KMS-11 (cell line): ENCODE measurements around the gene SLC49A3.

Experiments
- H2AFZ ChIP-seq: fragments of 200-600 bp; sonication (generic); 2 replicates; pipeline ENCODE4 v1.6.1; 2016; ENCODE audit warnings: antibody characterized with exemption, mixed run types, low read depth
- H3K27ac ChIP-seq: fragments of 200-600 bp; sonication (generic); 2 replicates; pipeline ENCODE4 v1.6.1; 2016; ENCODE audit warnings: mild to moderate bottlenecking, mixed run types
- H3K27me3 ChIP-seq: fragments of 200-600 bp; sonication (generic); 2 replicates; pipeline ENCODE4 v1.6.1; 2017; ENCODE audit warnings: mild to moderate bottlenecking, low read depth, mixed run types, moderate library complexity; ENCODE audit not compliant: insufficient read depth
- H3K36me3 ChIP-seq: fragments of 200-600 bp; sonication (generic); 2 replicates; pipeline ENCODE4 v1.6.1; 2017; ENCODE audit warnings: mild to moderate bottlenecking, mixed run types; ENCODE audit not compliant: insufficient read depth
- H3K4me1 ChIP-seq: fragments of 200-600 bp; sonication (generic); 2 replicates; pipeline ENCODE4 v1.6.1; 2016; ENCODE audit warnings: mild to moderate bottlenecking, low read depth, mixed run types; ENCODE audit not compliant: poor library complexity, severe bottlenecking
- H3K4me2 ChIP-seq: fragments of 200-600 bp; sonication (generic); 2 replicates; pipeline ENCODE4 v1.7.0; 2016; ENCODE audit warnings: mild to moderate bottlenecking, mixed run types
- H3K4me3 ChIP-seq: fragments of 200-600 bp; sonication (generic); IDR thresholded peaks from 2 replicates; pipeline ENCODE4 v1.6.1; 2017; ENCODE audit warnings: low read depth, low read length, mixed read lengths; ENCODE audit not compliant: insufficient read depth
- H3K79me2 ChIP-seq: fragments of 200-600 bp; sonication (generic); 2 replicates; pipeline ENCODE4 v1.6.1; 2016; ENCODE audit warnings: low read depth, mixed run types; ENCODE audit not compliant: insufficient read depth
- H3K9ac ChIP-seq: fragments of 200-600 bp; sonication (generic); 2 replicates; pipeline ENCODE4 v1.6.1; 2016; ENCODE audit warnings: mild to moderate bottlenecking, mixed run types
- H4K20me1 ChIP-seq: fragments of 200-600 bp; sonication (generic); 2 replicates; pipeline ENCODE4 v1.6.1; 2016; ENCODE audit warnings: mild to moderate bottlenecking, mixed run types; ENCODE audit not compliant: insufficient read depth
- TF ChIP-seq, protein P1 (sequence below): fragments of 200-600 bp; sonication (generic); conservative IDR thresholded peaks from 2 replicates; pipeline ENCODE4 v1.6.1; 2017; ENCODE audit warnings: low read depth, mild to moderate bottlenecking, antibody characterized with exemption, low read length, moderate library complexity, mixed read lengths

SLC49A3 gene

DNA sequence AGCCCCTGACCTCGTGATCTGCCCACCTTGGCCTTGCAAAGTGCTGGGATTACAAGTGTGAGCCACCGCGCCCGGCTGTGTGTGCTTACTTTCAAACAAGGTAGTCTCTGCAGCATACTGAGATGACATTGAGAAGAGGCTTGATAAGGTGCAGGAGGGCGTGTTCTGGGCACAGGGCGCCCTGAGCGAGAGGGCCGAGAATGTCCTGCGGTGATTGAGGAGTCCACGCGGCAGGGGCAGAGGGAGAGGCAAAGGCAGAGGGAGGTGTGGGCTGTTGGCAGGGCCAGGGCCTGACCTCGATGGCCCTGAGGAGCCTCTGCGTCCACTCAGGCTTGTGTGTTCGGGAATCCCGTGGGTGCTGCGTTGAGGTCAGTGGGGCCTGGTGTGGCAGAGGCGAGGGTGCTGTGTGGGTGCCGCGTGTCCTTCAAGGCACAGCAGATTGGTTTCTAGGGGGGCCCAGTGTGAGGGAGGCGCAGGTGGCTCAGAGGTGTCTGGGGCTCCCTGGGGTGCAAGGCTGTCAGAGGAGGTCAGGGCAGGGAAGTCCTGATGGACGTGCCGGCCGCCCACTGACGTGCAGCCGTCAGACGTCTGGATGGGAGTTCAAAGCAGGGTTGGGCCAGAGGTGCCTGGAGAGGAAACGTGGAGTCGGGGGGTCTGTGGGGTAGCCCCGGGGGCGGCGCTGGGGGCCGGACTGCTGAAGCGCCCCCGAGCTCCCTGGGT is 28.8 kb upstream of the SLC49A3 start:
- no peaks in the 10 kb centered on the region for H3K4me1 ChIP-seq
- H4K20me1 ChIP-seq = no peaks in the 10 kb centered on the region
- no peaks in the 10 kb centered on the region for H3K36me3 ChIP-seq
- H3K4me2 ChIP-seq = no peak overlapping the region
- H3K4me3 ChIP-seq = no peak overlapping the region
- H3K79me2 ChIP-seq = no peaks in the 10 kb centered on the region
- TF ChIP-seq, protein P1, sequence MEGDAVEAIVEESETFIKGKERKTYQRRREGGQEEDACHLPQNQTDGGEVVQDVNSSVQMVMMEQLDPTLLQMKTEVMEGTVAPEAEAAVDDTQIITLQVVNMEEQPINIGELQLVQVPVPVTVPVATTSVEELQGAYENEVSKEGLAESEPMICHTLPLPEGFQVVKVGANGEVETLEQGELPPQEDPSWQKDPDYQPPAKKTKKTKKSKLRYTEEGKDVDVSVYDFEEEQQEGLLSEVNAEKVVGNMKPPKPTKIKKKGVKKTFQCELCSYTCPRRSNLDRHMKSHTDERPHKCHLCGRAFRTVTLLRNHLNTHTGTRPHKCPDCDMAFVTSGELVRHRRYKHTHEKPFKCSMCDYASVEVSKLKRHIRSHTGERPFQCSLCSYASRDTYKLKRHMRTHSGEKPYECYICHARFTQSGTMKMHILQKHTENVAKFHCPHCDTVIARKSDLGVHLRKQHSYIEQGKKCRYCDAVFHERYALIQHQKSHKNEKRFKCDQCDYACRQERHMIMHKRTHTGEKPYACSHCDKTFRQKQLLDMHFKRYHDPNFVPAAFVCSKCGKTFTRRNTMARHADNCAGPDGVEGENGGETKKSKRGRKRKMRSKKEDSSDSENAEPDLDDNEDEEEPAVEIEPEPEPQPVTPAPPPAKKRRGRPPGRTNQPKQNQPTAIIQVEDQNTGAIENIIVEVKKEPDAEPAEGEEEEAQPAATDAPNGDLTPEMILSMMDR = no peak
- H3K9ac ChIP-seq = no peak overlapping the region
- no peak overlapping the region for H2AFZ ChIP-seq
- no peaks in the 10 kb centered on the region for H3K27me3 ChIP-seq
- no peak overlapping the region for H3K27ac ChIP-seq

DNA sequence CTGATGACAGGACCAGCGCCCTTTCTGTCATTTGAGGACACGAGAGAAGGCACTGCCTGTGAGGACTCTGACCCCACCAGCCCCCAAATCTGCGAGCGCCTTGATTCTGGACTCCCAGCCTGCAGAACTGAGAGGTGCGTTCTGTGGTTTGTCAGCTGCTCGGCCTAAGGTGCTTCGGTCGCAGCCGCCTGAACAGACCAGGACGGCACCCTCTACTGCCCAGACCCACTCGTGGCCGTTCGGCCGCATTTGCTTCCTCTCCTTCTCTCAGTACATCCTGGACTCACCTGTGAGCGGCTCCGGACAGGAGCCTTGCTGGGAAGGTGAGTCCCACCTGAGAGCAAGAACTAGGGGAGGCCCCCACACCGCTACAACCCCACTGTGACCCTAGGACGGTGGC is 25.1 kb upstream of the SLC49A3 start:
- Histone ChIP-seq H3K4me2 (no peak overlapping the region), H3K27ac (no peak overlapping the region), H3K79me2 (no peaks in the 10 kb centered on the region), H3K4me1 (no peaks in the 10 kb centered on the region), H2AFZ (no peak overlapping the region), H3K36me3 (no peaks in the 10 kb centered on the region), H3K27me3 (no peaks in the 10 kb centered on the region), H4K20me1 (no peaks in the 10 kb centered on the region), H3K9ac (no peak overlapping the region), H3K4me3 (no peak overlapping the region)
- TF ChIP-seq, protein P1 = no peak

DNA sequence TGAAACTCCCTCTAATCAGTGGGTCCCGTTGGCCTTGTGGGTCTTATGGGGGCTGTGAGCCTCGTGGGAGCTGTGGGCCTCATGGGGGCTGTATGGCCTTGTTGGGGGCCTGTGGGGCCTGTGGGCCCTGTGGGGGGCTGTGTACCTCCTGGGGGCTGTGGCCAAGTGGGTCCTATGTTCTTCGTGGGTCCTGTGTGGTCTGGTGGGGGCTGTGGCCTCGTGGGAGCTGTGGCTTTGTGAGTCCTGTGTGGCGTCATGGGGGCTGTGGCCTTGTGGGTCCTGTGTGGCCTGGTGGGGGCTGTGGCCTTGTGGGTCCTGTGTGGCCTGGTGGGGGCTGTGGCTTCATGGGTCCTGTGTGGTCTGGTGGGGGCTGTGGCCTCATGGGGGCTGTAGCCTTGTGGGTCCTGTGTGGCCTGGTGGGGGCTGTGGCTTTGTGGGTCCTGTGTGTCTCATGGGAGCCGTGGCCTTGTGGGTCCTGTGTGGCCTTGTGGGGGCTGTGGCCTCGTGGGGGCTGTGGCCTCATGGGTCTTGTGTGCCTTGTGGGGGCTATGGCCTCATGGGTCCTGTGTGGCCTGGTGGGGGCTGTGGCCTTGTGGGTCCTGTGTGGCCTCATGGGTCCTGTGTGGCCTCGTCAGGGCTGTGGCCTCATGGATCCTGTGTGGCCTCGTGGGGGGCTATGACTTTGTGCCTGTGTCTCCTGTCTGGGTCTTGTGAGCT is 24.1 kb upstream of the SLC49A3 start:
- TF ChIP-seq, protein P1 = no peak
- no peaks in the 10 kb centered on the region for H3K79me2 ChIP-seq

DNA sequence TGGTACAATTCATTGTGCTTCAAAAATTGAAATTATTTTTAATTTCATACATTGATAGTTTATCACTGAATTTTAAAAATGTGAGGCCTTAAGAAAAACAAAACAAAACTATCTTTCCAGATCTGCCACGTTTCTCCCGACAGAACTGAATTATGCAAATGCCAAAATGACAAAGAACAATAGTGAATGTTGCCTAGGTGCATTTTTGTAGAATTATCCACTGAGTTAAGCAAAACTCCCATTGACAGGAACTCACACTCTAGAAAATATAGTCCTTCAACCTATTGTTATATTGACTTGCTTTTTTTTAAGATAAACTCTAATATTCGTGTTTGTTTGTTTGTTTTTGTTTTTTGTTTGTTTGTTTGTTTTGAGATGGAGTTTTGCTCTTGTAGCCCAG is 23.1 kb upstream of the SLC49A3 start:
- Histone ChIP-seq H4K20me1 (no peaks in the 10 kb centered on the region), H3K4me1 (no peaks in the 10 kb centered on the region), H3K36me3 (no peaks in the 10 kb centered on the region), H3K4me3 (no peak overlapping the region), H3K27ac (no peak overlapping the region), H2AFZ (no peak overlapping the region), H3K27me3 (no peaks in the 10 kb centered on the region), H3K79me2 (no peaks in the 10 kb centered on the region), H3K4me2 (no peak overlapping the region), H3K9ac (no peak overlapping the region)
- TF ChIP-seq, protein P1 = no peak

More for the DNA sequence above, 24.1 kb upstream of the SLC49A3 start:
- Histone ChIP-seq H3K36me3 (no peaks in the 10 kb centered on the region), H2AFZ (no peak overlapping the region), H3K4me3 (no peak overlapping the region), H3K4me1 (no peaks in the 10 kb centered on the region), H3K4me2 (no peak overlapping the region), H3K27ac (no peak overlapping the region), H3K9ac (no peak overlapping the region), H4K20me1 (no peaks in the 10 kb centered on the region), H3K27me3 (no peaks in the 10 kb centered on the region)
